K562 (cell line): ENCODE measurements around the gene SAMM50. TPM values are rescaled to one million over a fixed set of nuclear protein-coding genes. Genes with fewer than 3 reads are reported as not detected.

Source experiments
- CREB1 ChIP-seq, 2 experiments: sonication (generic) in 1 of 2; formaldehyde crosslinking in 1 of 2; IDR thresholded peaks; 2 replicates each; pipeline versions ENCODE4 v1.6.1 to v1.8.0; 2012 to 2022; ENCODE audit warnings: inconsistent platforms in 1 of 2, mild to moderate bottlenecking in 1 of 2, missing genetic modification reagents in 1 of 2, moderate library complexity in 1 of 2
- FOXP1 ChIP-seq: sonication (generic); formaldehyde crosslinking; IDR thresholded peaks from 2 replicates; pipeline ENCODE4 v1.8.0; 2022; ENCODE audit warnings: mild to moderate bottlenecking, missing genetic modification reagents
- HDAC2 ChIP-seq: fragments of 450-650 bp; IDR thresholded peaks from 2 replicates; pipeline ENCODE4 v1.6.1; 2016; ENCODE audit warnings: mild to moderate bottlenecking
- KLF10 ChIP-seq: fragments of 250-450 bp; sonication (Bioruptor Pico); IDR thresholded peaks from 2 replicates; pipeline ENCODE4 v1.6.1; 2021; ENCODE audit warnings: matching md5 sums
- PHF8 ChIP-seq: fragments of 200-600 bp; sonication (generic); IDR thresholded peaks from 2 replicates; pipeline ENCODE4 v1.6.1; 2012; ENCODE audit warnings: mixed run types, mild to moderate bottlenecking, inconsistent platforms, low read length, moderate library complexity, borderline replicate concordance
- SMAD4 ChIP-seq: fragments of 250-450 bp; sonication (Bioruptor Pico); conservative IDR thresholded peaks from 2 replicates; pipeline ENCODE4 v1.8.0; 2021; ENCODE audit warnings: inconsistent platforms, mild to moderate bottlenecking, moderate library complexity
- SREBF1 ChIP-seq: fragments of 150-350 bp; IDR thresholded peaks from 2 replicates; pipeline ENCODE4 v1.6.1; 2014; ENCODE audit warnings: antibody characterized with exemption, low read depth, low read length, borderline replicate concordance
- ZNF785 ChIP-seq: fragments of 250-450 bp; sonication (Bioruptor Pico); IDR thresholded peaks from 2 replicates; pipeline ENCODE4 v1.4.0; 2020; ENCODE audit warnings: mild to moderate bottlenecking
- polyA plus RNA-seq, 8 experiments: library from polyadenylated mRNA; depleted of rRNA in 4 of 8; stranded (reverse) in 5 of 8; unstranded in 3 of 8; fragments of >200 nt; fragmentation: Nextera tagmentation in 2 of 8; fragmentation: Illumina TruSeq in 1 of 8; extraction: Ambion mirVana in 2 of 8; extraction: Trizol in 1 of 8; gene quantifications; 2 replicates each; pipeline versions ENCODE4 v1.2.1 to v1.2.3, GENCODE V29; 2011 to 2014; ENCODE audit warnings: inconsistent platforms in 1 of 8, missing spikeins in 1 of 8
- total RNA-seq, 7 experiments: library from RNA; depleted of rRNA in 6 of 7; stranded (reverse); fragments of >200 nt in 6 of 7; fragmentation: Illumina TruSeq in 2 of 7; extraction: Trizol in 2 of 7; gene quantifications; 2 replicates each; pipeline versions ENCODE4 v1.2.1 to v1.2.3, GENCODE V29; 2011 to 2021; ENCODE audit warnings: low replicate concordance in 1 of 7
- TF ChIP-seq, protein P1 (sequence below): fragments of 450-650 bp; IDR thresholded peaks from 2 replicates; pipeline ENCODE4 v1.6.1; 2016; ENCODE audit warnings: mild to moderate bottlenecking, moderate library complexity
- TF ChIP-seq, protein P2 (sequence below): sonication (generic); formaldehyde crosslinking; IDR thresholded peaks from 2 replicates; pipeline ENCODE4 v1.8.0; 2022; ENCODE audit warnings: mild to moderate bottlenecking, missing genetic modification reagents
- TF ChIP-seq, protein P3 (sequence below): sonication (generic); formaldehyde crosslinking; IDR thresholded peaks from 2 replicates; pipeline ENCODE4 v1.8.1; 2023; ENCODE audit warnings: mild to moderate bottlenecking, missing genetic modification reagents

Gene SAMM50
- total and polyA plus RNA-seq, 9 of the 15 experiments (the other 6 are each of a cell fraction or from before 2014, with no cell fraction given): 14.6 to 49.3 (median 38.1) TPM

DNA sequence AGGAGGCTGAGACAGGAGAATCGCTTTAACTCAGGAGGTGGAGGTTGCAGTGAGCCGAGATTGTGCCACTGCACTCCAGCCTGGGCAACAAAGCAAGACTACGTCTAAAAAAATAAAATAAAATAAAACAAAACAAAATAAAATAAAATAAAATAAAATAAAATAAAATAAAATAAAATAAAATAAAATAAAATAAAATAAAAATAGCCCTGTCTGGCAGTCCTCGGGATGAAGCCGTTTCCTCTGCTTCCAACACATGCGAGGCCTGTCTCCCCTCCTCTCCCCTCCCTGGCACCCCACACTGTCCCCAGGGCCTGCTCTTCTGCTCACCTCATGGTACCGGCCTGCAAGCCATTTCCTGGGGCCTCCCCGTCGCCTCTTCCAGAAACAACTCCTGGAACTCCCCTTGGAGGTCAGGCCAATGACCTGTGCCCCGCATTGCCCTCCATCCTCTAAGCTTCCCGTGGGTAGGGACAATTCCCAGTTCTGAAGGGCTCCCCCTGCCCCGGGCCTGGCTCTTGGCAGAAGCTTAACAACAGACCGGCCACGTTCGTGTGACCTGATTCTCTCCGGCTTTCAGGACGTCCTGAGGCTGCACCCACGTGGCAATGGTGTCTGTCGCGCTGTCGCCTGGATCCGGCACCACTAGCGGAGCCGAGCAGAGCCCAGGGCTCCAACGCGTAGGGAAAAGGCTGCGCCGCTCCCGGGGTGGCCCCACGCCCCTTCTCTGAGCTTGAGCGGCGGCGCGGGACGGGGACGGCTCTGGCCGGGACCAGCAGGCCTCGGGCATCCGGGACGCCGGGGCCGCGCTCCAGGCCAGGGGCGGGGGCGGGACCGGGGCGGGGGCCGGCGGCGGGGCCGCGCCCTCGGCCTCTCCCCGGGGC lies 68.4 kb downstream of the SAMM50 start (continued):
- TF ChIP-seq, protein P1, sequence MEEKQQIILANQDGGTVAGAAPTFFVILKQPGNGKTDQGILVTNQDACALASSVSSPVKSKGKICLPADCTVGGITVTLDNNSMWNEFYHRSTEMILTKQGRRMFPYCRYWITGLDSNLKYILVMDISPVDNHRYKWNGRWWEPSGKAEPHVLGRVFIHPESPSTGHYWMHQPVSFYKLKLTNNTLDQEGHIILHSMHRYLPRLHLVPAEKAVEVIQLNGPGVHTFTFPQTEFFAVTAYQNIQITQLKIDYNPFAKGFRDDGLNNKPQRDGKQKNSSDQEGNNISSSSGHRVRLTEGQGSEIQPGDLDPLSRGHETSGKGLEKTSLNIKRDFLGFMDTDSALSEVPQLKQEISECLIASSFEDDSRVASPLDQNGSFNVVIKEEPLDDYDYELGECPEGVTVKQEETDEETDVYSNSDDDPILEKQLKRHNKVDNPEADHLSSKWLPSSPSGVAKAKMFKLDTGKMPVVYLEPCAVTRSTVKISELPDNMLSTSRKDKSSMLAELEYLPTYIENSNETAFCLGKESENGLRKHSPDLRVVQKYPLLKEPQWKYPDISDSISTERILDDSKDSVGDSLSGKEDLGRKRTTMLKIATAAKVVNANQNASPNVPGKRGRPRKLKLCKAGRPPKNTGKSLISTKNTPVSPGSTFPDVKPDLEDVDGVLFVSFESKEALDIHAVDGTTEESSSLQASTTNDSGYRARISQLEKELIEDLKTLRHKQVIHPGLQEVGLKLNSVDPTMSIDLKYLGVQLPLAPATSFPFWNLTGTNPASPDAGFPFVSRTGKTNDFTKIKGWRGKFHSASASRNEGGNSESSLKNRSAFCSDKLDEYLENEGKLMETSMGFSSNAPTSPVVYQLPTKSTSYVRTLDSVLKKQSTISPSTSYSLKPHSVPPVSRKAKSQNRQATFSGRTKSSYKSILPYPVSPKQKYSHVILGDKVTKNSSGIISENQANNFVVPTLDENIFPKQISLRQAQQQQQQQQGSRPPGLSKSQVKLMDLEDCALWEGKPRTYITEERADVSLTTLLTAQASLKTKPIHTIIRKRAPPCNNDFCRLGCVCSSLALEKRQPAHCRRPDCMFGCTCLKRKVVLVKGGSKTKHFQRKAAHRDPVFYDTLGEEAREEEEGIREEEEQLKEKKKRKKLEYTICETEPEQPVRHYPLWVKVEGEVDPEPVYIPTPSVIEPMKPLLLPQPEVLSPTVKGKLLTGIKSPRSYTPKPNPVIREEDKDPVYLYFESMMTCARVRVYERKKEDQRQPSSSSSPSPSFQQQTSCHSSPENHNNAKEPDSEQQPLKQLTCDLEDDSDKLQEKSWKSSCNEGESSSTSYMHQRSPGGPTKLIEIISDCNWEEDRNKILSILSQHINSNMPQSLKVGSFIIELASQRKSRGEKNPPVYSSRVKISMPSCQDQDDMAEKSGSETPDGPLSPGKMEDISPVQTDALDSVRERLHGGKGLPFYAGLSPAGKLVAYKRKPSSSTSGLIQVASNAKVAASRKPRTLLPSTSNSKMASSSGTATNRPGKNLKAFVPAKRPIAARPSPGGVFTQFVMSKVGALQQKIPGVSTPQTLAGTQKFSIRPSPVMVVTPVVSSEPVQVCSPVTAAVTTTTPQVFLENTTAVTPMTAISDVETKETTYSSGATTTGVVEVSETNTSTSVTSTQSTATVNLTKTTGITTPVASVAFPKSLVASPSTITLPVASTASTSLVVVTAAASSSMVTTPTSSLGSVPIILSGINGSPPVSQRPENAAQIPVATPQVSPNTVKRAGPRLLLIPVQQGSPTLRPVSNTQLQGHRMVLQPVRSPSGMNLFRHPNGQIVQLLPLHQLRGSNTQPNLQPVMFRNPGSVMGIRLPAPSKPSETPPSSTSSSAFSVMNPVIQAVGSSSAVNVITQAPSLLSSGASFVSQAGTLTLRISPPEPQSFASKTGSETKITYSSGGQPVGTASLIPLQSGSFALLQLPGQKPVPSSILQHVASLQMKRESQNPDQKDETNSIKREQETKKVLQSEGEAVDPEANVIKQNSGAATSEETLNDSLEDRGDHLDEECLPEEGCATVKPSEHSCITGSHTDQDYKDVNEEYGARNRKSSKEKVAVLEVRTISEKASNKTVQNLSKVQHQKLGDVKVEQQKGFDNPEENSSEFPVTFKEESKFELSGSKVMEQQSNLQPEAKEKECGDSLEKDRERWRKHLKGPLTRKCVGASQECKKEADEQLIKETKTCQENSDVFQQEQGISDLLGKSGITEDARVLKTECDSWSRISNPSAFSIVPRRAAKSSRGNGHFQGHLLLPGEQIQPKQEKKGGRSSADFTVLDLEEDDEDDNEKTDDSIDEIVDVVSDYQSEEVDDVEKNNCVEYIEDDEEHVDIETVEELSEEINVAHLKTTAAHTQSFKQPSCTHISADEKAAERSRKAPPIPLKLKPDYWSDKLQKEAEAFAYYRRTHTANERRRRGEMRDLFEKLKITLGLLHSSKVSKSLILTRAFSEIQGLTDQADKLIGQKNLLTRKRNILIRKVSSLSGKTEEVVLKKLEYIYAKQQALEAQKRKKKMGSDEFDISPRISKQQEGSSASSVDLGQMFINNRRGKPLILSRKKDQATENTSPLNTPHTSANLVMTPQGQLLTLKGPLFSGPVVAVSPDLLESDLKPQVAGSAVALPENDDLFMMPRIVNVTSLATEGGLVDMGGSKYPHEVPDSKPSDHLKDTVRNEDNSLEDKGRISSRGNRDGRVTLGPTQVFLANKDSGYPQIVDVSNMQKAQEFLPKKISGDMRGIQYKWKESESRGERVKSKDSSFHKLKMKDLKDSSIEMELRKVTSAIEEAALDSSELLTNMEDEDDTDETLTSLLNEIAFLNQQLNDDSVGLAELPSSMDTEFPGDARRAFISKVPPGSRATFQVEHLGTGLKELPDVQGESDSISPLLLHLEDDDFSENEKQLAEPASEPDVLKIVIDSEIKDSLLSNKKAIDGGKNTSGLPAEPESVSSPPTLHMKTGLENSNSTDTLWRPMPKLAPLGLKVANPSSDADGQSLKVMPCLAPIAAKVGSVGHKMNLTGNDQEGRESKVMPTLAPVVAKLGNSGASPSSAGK: peak; percentile 87
- TF ChIP-seq, protein P2, sequence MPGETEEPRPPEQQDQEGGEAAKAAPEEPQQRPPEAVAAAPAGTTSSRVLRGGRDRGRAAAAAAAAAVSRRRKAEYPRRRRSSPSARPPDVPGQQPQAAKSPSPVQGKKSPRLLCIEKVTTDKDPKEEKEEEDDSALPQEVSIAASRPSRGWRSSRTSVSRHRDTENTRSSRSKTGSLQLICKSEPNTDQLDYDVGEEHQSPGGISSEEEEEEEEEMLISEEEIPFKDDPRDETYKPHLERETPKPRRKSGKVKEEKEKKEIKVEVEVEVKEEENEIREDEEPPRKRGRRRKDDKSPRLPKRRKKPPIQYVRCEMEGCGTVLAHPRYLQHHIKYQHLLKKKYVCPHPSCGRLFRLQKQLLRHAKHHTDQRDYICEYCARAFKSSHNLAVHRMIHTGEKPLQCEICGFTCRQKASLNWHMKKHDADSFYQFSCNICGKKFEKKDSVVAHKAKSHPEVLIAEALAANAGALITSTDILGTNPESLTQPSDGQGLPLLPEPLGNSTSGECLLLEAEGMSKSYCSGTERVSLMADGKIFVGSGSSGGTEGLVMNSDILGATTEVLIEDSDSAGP (CRISPR knock-in tag): no peak
- TF ChIP-seq SMAD4 (CRISPR knock-in tag) (peak; percentile 67), FOXP1 (CRISPR knock-in tag) (peak; percentile 21; the same call in 1 of the 2 replicates), HDAC2 (0 out of 2 replicates have a peak, but pooled peaks have one; percentile 36), CREB1 (IDR thresholded peaks at IDR 0.05) (no peak), CREB1 (CRISPR knock-in tag; IDR thresholded peaks at IDR 0.05) (peak; percentile 25; the same call in 1 of the 2 replicates), PHF8 (peak; percentile 85; the same call in 1 of the 2 replicates), SREBF1 (no peak), KLF10 (CRISPR knock-in tag) (no peak), ZNF785 (no peak)
- TF ChIP-seq, protein P3, sequence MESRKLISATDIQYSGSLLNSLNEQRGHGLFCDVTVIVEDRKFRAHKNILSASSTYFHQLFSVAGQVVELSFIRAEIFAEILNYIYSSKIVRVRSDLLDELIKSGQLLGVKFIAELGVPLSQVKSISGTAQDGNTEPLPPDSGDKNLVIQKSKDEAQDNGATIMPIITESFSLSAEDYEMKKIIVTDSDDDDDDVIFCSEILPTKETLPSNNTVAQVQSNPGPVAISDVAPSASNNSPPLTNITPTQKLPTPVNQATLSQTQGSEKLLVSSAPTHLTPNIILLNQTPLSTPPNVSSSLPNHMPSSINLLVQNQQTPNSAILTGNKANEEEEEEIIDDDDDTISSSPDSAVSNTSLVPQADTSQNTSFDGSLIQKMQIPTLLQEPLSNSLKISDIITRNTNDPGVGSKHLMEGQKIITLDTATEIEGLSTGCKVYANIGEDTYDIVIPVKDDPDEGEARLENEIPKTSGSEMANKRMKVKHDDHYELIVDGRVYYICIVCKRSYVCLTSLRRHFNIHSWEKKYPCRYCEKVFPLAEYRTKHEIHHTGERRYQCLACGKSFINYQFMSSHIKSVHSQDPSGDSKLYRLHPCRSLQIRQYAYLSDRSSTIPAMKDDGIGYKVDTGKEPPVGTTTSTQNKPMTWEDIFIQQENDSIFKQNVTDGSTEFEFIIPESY (CRISPR knock-in tag): no peak
